ENCODE results near the gene CERS6.

DNA sequence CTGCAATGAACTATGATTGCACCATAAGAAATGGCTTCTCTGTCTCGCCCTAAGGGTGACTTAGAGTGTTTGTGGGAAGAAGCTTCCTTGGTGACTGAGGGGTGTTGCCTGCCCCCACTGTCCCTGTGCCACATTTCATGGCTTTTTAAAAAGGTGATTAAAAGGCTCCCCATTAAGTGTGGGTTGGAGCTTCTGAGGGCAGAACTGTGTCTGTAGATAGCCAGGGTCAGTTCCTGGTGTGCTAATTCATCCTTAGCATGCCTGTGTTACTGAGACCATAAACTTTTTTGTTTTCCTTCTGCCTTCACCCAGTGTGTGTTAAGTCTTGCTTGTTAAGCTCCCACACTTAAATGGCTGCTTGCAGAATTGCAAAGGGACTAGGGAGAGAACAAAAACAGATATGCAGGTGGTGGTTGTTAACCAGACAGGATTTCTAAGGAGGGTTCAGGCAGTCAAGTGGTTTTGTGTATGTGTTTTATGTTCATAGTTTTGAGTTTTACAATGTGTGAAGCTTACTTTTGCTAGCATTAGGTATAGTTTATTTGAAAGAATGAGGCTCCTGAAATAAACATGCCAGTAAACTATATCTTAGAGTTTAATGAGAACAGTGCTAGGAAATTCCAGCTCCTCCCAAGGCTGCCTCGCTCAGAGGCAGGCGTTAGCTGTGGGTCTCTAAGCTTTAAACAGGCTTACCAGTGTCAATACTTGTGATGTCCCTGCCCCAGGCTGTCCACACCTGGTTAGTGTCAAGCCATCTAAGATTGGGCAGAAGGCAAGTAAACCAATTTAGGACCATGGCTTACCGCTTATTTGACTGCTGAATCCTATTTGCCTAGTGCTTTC lies 14.5 kb downstream of the CERS6 start:
- TF ChIP-seq, protein P1, sequence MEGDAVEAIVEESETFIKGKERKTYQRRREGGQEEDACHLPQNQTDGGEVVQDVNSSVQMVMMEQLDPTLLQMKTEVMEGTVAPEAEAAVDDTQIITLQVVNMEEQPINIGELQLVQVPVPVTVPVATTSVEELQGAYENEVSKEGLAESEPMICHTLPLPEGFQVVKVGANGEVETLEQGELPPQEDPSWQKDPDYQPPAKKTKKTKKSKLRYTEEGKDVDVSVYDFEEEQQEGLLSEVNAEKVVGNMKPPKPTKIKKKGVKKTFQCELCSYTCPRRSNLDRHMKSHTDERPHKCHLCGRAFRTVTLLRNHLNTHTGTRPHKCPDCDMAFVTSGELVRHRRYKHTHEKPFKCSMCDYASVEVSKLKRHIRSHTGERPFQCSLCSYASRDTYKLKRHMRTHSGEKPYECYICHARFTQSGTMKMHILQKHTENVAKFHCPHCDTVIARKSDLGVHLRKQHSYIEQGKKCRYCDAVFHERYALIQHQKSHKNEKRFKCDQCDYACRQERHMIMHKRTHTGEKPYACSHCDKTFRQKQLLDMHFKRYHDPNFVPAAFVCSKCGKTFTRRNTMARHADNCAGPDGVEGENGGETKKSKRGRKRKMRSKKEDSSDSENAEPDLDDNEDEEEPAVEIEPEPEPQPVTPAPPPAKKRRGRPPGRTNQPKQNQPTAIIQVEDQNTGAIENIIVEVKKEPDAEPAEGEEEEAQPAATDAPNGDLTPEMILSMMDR (IDR thresholded peaks at IDR 0.05), result no peak
- TF ChIP-seq POLR2A (IDR thresholded peaks at IDR 0.05; ENCODE audit: low read depth), result no peak

Measured in esophagus muscularis mucosa (tissue), 3 donors.